Kidney tubule cell (primary cell): ENCODE data around the gene PRSS36.
"Not testable (repeated sequence)": the region's sequence is repeated elsewhere in the genome, so short reads cannot be mapped to it uniquely, and the experiment has no call there.

Source experiments
- DNase-seq: peaks from one replicate; pipeline ENCODE4 v3.0.0-alpha.2; 2018; ENCODE audit warnings: low spot score

Gene PRSS36

DNA sequence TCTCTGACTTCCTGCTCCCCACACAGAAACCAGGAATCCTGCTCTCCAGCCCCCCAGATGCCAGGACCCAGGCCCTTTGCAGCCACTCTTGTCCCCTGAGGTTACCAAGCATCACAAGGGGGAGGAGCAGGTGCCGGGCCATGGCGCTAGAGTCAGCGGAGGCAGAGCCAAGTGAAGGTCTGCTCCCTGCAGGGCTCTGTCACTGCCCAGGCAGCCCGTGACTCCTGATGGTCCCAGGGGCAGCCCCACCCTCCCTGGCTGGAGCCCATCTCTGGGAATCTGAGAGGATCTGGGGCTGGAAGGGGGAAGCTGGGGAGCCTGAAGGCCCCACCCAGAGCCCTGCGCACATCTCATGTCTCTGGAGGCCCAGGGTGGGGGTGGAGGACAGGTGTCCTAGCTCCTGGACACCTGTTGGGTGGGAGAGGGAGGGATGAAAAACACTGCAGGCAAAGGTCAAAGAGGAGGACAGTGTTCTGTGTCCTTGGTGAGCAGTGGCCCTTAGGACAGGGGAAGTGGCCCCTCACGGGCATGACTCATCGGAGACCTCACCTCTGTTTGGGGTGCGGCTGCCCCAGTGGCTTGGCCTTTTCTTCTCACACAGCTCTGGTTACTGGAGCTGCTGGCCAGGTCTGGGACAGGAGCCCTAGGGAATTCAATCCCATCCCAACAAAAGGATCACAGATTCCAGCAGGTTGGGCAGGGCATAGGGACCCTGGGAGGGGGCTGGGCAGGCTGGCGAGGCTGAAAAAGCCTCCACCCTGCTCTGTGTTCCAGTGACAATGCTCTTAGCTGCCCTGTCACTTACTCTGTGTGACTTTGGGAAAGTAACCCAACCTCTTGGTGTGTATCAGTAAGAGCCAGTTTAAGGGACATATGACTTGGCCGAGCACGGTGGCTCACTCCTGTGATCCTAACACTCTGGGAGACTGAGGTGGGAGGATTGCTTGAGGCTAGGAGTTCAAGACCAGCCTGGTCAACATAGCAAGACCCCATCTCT, at the start of gene PRSS36:
PRSS36 (minus strand) TSS at position 173 of the 997 bp plus-strand sequence; CDS start at position 142, 31 bp downstream.
- DNase-seq: no peak

DNA sequence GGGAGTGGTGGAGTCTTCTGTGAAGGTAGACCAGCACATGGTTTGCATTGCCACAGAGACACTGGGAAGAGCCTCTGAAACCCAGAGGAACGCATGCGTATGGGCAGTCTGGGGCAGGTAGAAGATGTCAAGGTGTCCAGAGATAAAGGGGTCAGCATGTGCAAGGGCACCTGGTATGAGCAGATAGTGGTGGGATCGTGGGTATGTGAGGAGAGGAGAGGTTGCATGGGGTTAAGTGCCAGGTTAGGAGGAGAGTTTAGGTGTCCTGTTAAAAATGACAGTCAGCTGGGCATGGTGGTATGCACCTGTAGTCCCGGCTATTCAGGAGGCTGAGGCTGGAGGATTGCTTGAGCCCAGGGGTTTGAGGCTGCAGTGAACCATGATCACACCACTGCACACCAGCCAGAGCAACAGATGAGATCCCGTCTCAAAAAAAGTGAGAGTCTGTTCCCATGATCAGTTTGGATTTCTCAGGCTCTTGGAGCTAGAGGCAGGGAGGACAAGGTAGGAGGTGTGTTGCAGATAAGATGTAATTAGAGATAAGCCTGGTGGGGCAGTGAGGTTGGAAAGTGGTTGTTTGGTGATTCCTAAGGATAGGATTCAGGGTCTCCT, 49.7 kb upstream of the PRSS36 start:
- DNase-seq: no peak

DNA sequence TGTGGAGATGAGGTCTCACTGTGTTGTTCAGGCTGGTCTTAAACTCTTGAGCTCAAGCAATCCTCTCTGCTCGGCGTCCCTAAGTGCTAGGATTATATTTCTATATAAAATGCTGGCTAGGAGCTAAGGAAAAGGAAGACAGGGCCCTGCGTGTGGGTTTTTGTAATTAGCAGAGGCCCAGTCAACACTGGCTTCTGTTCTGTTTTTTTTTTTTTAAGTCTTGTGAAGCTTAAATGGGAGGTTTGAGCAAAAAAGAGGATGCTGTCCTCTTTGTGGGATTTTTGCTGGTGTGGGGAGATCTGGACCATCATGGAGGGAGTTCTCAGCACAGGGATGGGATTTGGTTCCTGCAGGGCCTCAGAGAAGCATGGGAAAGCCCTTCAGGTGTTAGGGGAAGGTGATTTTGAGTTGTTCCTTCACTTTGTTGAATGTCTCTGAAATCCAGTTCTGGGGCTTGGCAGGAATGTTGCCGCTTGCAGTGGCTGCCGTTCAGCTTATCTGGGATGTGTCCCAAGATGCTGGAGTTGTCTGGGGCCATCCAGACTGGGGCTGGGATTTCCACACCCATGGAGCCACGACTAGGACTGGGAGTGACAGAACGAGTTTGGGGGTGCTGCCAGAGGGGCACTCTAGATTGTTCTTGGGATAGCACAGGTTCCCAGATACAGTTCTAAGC, 48.5 kb upstream of the PRSS36 start:
- DNase-seq: no peak

DNA sequence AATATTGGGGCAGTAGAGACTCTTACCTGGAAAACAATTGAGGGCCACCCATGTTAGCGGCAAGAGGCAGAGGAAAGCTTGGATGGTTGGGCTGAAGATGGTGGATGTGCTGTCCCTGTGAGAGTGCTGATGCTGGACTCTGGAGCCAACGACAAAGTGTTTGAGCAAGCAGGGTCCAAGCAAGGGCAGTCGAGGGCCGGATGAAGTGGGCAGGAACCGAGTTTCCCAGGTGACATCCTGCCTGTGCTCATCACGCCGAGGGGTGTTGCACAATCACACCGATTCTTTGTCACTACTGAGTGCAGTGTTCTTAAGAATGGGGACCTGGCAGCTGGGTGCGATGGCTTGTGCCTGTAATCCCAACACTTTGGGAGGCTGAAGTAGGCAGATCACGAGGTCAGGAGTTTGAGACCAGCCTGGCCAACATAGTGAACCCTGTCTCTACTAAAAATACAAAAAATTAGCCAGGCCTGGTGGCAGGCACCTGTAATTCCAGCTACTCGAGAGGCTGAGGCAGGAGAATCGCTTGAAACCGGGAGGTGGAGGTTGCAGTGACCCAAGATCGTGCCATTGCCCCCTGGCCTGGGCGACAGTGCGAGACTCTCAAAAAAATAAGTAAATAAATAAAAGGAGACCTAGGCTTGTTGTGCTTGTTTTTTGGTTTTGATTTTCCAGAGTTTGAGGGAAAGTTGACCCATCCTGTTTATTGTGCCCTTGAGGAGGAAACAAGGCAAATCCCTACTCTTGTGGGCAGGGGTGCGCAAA, 46.6 kb upstream of the PRSS36 start:
- DNase-seq: no peak

DNA sequence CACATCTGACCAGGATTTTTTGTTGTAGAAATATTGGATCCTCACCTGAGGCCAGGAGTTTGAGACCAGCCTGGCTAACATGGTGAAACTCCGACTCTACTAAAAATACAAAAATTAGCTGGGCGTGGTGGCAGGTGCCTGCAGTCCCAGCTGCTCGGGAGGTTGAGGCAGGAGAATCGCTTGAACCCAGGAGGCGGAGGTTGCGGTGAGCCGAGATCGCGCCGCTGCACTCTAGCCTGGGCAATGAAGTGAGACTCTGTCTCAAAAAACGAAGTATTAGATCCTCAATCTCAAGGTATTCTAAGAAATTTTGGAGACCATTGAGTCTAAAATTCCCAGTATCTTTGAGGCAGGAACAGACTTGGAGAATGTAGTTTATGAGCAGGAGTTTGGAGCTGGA, 46.0 kb upstream of the PRSS36 start:
- not testable (repeated sequence) for DNase-seq

DNA sequence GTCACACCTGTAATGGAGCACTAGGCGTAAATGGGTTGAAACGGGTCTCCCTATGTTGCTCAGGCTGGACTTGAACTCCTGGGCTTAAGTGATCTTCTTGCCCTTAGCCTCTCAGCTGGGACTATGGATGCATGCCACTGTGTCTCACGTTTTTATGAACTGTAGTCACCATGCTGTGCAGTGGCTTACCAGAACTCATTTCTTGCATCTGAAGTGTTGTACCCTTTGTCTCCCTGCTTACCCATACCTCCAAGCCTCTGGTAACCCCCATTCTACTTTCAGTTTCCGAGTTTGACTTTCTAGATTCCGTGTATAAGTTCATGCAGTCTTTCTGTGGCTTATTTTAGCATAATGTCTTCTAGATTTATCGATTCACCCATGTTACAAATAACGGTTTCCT, 45.0 kb upstream of the PRSS36 start:
- no peak for DNase-seq

DNA sequence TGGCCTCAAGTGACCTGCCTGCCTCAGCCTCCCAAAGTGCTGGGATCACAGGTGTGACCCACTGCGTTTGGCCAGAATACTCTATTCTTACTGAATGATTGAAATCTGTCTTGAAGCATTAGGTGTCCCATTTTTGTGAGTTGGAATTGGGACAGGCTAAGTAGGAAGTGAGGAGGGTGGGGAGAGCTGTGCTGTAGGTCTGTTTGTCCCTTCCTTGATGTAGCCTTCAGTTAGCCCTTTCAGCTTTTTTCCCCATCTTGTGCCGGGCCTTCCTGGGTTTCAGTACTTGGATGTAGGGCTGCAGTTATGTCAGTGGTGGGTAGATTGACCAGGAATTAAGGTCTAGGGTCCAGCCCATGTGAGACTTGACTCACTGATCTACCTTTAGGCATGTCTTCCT, 44.0 kb upstream of the PRSS36 start:
- no peak for DNase-seq

DNA sequence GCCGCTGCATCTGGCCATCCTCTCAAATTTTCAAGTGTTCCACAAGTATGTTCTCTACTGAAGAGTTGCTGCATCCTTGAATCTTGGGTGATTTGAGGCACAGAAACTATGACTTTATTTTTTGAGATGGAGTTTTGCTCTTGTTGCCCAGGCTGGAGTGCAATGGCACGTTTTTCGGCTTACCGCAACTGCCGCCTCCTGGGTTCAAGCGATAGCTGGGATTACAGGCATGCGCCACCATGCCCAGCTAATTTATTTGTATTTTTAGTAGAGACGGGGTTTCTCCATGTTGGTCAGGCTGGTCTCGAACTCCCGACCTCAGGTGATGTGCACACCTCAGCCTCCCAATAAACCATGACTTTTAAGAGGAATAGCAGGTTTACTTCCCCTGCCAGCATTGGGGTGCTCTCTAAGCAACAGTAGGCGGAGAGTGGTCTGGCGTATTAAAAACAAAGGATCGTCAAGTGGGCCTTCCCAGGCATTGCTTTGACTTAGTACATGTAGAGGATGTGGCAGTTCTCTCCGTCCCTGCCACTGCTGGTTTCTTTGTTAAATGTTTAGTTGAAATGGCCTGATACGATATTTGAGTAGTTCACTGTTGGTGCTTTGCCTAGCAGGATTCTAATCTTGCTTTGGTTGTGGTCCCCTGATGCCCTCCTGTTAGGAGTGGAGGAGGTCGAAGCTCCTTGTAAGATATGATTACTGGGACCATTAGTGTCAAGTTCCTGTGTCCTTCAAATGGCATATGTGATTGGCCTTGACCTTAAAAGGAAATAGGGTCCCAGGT, 43.2 kb upstream of the PRSS36 start:
- no peak for DNase-seq

DNA sequence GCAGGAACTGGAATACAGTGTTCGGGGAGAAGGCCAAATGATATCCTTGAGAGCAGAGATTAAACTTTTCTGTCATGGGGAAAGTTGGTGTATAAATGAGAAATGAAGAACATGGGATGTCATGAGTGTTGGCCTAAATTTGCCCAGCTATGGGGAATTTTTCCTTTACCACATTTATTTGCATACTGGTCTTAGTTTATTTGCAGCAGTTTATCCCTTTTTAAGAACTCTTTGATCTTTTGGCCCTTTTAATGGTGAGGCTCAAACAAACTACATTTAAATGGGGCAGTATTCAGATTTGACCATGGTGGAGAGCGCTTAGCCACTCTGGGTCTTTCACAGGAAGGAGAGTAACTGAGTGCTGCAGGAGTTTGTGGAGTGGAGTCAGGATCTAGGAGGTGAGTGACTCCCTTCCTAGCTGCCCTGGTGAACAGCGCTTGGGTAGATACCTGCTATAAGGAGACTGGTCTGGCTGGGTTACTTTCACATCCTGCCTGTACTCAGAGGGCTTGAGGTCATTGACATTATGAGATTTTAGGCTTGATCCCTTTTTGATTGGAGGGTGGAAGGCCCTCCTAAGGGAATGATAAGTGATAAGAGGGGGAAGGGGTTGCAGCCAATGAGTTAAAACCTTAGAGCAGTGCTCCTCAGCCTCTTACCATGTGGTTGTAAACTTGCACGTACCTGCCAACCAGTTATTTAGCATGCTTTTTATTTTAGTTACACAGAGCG, 42.0 kb upstream of the PRSS36 start:
- no peak for DNase-seq

DNA sequence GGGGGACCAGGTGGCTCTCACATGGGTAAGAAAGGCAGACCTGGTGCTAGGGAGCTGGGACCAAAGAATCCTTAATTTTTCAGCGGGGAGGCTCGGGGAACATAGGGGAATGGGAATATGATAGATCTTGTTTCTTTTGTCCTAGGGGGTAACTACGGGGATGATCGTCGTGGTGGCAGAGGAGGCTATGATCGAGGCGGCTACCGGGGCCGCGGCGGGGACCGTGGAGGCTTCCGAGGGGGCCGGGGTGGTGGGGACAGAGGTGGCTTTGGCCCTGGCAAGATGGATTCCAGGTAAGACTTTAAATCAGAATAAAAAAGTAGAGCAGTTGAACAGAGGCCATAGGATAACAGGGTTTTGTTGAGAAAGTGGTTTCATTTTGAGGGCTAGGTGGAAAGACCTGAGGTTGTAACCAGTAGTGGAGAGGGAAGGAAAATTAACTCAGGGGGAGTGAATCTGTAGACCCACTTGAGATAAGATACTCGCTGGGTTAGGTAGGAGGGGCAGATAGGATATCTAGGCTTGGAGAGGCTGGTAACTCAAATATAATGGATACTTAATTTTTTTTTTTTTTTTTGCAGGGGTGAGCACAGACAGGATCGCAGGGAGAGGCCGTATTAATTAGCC, 41.1 kb upstream of the PRSS36 start:
- no peak for DNase-seq

DNA sequence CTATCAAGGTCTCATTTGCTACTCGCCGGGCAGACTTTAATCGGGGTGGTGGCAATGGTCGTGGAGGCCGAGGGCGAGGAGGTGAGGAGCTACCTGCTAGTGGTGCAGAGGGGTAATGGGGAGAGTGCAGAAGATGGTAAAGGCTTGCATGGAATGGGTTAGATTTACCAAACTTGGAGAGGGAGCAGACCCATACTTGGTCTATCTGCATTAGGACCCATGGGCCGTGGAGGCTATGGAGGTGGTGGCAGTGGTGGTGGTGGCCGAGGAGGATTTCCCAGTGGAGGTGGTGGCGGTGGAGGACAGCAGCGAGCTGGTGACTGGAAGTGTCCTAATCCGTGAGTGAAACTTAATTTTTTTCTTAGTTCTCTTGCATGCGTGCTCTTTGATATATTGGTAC, 40.2 kb upstream of the PRSS36 start:
- DNase-seq: no peak

DNA sequence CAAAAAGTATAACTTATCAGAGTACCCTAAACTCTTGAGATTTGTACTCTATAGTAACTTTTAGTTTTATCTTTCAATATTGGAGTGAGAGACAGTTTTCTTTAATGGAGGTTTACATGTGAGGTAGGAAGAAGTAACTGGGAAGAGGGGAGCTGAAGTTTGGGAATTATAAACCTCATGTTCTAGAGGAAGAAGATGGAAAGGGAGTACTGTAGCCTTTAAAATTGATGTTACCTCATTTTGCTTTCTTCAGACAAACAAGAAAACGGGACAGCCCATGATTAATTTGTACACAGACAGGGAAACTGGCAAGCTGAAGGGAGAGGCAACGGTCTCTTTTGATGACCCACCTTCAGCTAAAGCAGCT, 39.5 kb upstream of the PRSS36 start:
- no peak for DNase-seq

DNA sequence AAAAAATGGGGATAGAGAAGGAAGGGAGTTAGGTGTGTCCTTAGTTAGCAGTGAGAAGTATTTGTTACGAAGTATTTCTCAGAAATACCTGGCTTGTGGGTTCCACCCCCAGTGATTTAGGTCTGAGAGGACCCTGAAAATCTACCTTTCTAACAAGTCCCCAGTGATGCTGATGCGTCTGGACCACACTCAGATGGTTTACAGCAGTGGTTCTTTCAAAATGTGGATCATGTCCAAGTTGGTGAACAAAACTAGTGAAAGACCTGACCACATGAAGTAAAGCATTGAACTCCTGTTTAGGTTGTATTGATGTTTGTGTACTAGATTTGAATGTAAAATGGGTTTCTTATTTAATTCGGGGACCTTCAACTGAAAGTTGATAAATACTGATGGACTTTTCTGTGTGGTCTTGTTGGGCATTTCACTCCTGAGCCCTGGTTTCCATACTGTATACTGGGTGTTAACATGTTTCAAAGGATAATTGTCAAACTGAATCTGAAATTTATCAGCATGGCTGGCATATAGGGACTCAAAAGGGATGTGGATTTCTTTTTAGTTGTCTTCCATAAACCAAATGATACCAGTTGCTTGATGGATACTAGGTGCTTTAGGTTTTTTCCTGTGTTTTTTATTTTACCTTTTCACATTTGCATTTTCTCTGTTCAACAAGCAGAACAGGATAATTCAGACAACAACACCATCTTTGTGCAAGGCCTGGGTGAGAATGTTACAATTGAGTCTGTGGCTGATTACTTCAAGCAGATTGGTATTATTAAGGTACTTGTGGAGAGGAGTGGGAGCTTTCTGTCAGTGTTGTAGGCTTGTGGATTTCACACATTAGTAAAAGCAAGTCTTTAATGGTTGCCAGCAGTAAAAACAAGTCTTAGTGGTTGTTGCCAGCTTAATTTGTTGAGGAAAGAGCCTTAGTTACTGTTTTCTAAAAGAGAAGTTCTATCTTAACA, 38.9 kb upstream of the PRSS36 start:
- no peak for DNase-seq

DNA sequence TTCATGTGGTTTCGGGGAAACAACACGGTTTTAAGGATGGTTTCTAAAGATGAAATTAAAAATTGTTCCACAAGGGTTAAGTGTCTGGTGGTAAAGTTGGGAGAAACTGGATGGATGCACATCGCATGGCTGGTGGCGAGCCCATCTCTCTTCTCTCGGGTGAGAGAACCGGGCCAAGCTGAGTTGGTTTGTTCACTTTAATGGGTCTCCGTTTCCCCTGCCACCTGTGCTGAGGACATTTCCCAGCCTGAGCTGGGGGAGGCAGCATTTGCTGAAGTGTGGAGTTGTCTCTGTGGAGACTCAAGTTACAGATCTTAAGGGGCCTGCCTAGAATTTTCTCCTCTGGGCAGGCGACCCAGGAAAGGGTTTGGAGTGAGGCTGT, 37.9 kb upstream of the PRSS36 start:
- no peak for DNase-seq

DNA sequence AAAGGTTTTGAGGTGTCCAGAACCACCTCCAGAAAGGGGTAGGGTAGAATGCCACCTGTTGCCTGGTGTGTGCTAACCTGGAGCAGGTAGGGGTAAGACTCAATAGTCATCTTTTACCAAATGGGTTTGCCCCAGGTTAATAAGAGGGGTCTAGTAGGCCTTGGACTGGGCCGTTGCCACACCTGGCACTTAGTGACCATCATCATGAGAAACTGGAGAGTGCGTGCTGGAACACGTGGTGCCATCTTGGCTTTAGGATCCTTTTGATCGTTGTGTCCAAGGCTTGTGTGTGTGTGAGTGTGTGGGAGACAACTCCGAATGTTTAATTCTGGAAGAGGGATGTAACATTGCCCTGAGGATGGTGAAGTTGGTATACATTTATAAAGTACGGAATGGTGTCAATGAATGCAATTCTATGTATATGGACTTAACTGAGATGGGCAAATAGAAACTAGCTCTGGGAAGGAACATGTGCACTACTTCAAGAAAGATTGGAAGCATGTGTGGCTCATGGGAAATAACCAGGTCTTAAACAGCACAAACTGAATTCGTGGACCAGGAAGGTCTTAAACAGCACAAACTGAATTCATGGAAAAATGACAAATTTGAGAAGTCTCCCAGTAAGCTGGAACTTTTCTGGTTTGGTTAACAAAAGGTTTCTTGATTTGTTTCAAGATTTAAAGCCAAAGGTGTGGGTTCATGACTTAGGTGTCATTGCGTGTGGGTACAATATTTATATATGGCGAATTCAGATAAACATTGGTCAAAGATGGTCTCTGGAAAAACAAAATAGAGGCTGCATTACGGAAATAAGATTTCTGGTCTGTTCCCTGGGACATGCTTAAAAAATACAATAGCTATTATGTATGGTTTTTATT, 37.3 kb upstream of the PRSS36 start:
- no peak for DNase-seq

DNA sequence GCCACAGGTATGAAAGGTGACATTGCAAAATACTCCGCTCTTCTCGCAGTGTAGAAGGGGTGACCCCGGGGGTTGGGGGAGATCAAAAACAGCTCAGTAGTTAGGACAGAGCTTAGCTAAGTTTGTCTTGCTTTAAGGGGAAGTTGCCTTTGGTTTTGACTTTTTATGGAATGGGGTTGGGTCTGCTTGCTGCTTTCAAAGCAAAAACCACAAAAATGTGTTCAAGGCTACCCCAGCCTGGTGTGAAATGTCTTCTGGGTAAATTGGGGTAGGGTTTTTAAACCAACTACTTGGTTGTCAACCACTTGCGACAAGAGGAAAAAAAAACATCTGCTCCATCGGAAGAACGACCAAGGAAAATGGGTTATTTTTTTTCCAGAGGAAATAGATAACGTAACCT, 36.3 kb upstream of the PRSS36 start:
- DNase-seq: no peak

DNA sequence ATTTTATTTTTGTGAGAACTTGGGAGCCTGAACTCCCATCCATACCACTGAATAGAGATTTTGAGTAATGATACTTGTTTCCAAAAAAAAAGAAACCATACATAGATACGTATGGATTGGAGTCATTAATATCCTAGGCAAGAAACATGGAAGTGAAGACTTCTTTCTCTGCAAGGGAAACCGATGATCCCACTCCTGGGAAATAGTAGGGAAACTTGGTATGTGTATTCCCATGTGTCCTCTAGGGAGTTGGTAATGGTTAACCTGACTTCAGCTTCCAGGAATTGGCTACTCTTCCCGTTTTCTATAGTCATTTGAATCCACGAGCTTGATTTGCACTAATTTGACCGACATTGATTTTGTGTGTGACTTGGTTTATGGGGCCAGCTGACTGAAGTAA, 35.5 kb upstream of the PRSS36 start:
- DNase-seq: no peak

DNA sequence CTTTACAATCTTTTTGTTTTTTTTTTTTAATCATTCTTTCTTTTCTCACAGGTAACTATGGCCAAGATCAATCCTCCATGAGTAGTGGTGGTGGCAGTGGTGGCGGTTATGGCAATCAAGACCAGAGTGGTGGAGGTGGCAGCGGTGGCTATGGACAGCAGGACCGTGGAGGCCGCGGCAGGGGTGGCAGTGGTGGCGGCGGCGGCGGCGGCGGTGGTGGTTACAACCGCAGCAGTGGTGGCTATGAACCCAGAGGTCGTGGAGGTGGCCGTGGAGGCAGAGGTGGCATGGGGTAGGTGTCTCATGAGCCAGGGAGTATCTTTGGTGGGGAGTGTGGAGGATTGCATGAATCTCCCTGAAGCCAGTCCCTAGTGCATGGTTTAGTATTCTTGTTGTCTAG, 35.0 kb upstream of the PRSS36 start:
- DNase-seq: no peak
